Stimulated activated CD8-positive, alpha-beta memory T cell treated with anti-CD3 and anti-CD28 coated beads, Interleukin-2, amount 100 ng/mL, for 48 hours (primary cell): Measurements from ENCODE around the gene NMT1.

Source experiments
- DNase-seq, 2 donors: peaks; one replicate each; pipeline ENCODE4 v3.0.0-alpha.2; 2020; ENCODE audit warnings: low read depth in 2 of 2

NMT1 gene

DNA sequence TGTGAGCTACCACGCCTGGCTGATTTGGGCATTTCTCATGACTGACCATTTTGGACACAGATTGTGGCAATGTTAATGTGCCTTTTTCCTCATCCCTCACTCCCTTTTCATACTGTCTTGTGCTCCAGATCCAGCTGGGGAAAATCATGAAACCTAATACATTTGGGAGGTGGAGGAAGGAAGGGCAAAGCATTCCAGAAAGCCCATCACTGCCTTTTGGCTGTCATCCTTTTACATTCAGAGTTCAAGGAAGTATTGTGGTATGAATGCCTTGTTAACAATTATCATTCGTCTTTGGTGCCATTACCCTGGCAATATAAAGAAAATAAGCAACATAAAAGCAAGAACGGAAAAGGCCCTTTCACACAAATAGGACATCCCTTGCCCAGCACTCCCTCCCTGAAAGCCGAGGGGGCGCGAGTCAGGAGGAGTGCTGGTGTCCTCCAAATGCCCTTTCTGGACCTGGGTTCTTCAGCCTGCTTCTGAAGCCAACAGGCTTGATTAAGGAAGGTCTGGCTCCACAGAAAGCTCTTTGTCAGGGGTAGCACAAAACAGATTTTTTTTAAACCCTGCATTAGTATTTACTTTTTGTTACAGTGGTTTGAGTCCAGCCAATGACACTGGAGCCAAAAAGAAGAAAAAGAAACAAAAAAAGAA, 20.1 kb downstream of the NMT1 start:
- no peak for DNase-seq

DNA sequence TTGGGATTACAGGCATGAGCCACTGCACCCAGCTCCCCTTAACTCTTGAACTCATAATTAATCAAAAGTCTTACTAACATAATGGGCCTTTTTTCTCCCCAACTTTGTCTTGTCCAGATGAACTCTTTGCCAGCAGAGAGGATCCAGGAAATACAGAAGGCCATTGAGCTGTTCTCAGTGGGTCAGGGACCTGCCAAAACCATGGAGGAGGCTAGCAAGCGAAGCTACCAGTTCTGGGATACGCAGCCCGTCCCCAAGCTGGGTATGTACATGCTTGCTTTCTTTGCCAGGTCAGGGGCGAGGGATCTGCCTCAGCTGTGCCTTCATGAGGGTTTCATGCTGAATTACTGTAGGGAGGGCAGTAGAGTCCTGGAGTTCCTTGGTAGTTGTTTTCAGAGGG, 25.3 kb downstream of the NMT1 start:
- DNase-seq: no peak

DNA sequence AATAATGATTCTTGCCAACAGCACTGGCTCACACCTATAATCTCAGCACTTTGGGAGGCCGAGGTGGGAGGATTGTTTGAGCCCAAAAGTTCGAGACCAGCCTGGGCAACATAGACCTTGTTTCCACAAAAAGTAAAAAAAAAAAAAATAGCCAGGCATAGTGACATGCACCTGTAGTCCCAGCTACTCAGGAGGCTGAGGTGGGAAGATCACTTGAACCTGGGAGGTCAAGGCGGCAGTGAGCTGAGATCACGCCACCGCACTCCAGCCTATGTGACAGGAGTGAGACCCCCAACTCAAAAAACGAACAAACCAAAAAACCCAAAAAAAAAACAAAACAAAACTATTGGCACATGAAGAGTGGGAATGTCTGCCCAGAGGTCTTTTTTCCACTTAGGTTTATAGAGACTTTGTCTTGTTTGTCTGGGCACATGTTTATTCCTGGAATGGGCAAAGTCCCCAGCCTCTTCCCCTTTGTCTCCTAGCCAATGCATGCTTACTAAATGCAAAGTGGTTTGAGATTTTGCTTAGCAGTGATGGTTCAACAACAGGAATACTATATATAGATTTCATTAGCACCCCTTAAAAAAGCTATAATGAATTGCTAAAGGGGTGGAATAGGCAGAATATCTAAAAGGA, 25.9 kb downstream of the NMT1 start:
- DNase-seq: no peak

DNA sequence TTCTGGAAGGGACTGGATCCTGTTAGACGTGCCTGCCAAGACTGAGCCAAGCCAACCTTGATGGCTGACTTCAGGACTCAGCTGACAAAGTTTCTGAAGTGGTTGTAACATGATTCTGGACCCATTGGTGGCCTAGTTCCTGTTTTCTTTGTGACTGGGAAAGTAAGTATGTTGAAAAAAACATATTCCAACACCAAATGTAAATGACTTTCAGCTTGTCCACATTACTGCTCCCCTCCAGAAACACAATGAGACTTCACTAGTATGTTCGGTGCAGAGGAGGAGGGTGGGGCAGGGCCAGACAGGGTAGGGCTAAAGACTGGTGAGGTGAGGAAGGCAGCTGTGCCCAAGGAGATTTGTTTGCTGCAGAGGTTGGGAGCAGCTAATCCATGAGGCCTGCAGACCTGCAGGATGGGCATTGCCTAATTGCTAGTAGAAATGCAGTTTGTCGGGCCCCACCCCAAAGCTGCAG, 26.4 kb downstream of the NMT1 start:
- no peak for DNase-seq

DNA sequence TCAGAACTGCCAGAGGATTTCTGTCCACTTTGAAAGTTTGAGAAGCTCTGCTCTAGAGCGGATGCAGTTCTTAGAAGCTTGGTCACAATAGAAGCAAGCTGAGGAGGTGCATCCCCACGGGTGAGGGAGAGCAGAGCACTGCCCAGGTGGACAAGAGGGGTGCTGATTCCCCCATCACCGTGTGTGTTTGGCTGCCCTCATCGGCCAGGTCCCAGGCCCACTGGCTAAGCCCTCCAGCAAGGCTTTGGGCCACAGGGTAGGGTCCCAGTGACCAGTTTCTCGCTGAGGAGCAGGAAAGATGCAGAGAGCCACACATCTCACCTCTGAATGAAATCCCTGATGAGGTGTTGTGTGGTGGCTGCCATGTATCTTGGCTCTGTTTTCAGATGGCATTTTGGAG, 26.9 kb downstream of the NMT1 start:
- DNase-seq: no peak

DNA sequence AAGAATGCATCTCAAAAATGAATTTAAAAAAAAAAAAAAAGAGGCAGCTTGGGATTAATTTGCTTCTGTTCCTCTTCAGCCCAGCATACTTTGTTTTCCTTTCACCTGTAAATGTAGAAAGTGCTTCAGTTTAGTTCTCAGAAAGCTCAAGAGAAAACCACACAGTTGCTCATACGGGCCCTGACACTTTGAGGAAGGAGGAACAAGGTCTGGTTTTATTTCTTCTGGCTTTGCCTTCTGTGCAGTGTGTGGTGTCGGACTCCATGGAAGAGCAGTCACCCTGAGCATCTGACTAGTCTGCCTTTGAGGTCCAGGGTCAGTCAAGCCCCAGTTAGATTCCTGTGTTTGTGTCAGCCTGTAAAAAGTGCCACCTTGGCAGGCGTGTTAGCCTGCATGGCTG, 27.6 kb downstream of the NMT1 start:
- DNase-seq: no peak

DNA sequence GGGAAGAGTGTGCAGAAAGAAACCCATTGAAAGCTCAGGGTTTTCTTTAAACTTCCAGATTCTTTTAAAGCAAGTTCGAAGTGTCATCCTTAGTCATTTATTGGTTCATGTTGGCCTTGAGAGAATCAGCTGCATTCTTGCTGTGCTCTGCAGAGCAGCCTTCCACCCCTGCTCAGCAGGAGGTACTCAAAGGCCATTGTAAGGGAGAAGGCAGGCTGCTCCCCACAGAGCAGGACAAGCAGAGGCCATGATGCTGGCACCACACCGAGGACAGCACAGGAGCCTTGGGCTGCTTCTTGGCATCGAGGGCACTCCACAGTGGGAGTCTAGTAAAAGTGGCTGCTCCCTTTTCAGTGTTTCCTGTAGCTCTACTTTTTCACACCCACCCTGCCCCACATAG, 29.6 kb downstream of the NMT1 start:
- no peak for DNase-seq

DNA sequence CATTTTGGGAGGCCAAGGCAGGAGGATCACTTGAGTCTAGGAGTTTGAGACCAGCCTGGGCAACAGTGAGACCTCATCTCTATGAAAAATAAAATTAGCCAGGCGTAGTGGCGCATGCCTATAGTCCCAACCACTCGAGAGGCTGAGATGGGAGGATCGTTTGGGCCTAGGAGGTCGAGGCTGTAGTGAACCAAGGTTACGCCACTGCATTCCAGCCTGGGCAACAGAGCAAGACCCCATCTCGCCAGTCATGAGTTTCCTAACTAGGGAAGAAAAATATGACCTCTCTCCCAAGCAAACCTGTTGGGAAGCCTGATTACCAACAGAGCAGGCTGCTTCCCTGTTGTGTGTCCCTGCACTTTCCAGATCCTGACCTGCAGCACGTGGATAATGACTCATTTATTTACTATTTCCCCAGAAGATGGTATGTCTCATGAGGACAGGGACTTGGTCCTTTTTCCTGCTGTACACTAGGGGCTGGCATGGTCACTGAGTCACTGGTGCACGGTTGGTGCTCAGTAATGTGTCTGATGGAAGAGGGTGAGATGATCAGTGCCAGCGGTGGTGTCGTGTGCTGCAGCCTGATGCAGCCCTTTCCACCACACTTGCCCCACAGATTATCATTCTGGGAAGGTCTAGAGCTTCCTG, 30.8 kb downstream of the NMT1 start:
- DNase-seq: no peak

DNA sequence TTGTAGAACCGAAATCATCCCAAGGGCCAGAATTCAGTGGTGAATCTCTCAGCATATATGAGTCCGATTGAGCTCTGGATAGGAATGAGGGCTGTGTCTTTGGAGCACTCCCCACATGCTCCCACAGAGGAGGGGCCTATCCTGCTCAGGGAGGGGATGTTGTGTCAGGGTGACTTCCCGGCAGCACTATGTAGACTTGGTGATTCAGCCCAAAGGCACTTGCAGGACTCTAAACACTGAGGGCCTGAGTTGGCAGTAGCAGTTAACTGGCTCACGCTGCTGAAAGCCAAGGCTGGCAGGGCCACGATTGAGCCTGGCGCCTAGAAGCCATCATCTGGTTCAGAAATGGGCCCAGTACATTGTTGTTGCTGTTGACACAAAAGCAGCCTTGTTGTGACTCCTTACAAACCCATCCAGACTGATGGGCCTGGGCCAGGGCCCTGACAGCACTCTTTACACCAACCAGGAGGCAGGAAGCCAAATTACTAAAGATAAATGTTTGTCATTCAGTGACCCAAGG, 31.9 kb downstream of the NMT1 start:
- no peak for DNase-seq

DNA sequence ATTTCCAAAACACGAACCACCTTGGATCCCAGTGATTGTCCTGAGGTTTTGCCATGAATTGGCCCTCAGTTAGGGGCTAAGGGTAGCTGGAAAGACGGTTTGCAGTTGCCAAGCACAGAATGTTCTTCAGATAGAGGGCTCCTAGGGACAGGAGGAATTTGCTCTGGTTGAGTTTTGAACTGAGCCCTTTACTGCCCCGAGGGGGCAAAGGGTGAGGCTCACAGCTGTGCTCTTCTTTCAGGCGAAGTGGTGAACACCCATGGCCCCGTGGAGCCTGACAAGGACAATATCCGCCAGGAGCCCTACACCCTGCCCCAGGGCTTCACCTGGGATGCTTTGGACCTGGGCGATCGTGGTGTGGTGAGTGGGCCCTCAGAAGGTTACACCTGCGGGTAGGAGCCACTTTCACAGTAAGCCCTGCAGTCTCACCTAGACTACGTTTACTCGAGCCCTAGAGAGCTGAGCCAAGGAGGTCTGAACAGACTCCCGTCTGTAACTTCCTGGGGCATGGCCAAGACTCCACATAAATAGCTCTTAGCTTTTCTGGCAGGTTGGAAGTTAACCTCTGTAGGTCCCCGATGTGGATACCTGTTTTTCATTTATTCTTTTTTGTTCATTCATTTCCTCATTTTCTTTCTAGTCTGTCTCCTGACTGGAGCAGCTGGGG, 32.5 kb downstream of the NMT1 start:
- no peak for DNase-seq

DNA sequence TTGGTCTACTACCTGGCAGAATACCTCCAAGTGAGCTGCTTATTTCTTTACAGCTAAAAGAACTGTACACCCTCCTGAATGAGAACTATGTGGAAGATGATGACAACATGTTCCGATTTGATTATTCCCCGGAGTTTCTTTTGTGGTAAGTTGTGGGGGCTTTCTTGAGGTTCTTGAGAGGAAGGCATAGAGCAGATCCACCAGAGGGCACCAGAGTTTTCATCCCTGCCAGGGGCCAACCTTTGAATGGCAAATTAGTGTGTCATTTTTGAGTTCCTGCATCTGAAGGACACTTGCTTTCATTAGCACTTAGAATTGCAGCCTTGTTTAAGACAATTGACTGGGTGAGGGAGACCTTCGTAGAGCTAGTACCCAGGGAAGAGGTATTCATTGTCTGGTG, 35.0 kb downstream of the NMT1 start:
- DNase-seq: no peak

DNA sequence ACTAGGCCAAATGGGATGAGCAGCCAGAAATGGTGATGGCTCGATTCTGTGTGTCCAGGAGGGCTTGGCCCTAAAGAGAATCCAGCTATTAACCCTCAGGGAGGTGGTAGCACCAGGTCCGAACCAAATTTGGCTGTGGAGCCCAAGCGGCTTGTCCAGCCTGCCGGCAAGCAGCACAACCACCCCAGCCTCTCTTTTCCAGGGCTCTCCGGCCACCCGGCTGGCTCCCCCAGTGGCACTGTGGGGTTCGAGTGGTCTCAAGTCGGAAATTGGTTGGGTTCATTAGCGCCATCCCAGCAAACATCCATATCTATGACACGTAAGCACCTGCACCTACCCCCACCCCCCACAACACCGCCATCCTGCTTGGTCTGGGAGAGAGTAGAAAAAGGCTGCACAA, 35.8 kb downstream of the NMT1 start:
- DNase-seq: no peak

DNA sequence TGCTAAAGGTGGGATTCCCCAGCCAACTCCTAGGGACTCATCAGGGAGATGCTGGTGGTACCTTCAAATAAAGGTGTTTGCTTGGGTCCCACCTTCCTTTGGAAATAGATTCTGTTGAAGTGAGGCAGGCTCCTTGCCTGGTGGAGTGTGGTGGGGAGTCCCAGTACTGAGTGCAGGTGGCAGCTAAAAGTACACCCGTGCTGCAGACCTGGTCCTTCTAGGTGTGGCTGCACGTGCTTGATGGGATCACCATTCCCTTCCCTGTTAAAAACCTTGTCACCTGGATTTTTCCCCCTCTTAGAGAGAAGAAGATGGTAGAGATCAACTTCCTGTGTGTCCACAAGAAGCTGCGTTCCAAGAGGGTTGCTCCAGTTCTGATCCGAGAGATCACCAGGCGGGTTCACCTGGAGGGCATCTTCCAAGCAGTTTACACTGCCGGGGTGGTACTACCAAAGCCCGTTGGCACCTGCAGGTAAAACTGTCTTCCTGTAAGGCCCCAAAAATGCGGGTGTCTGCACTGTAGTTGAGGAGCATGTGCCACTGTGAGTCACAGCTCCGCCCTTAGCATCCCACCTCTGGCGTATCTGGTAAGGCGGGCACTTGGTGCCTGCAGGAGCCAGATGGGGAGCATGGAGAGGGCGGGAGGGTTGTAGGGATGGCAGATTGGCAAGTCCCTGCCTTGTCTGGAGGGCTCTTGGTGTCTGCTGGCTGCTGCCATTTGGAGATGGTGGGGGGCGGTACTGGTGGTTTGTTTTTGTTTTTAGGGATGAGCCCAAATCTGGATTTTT, 37.2 kb downstream of the NMT1 start:
- DNase-seq: no peak

DNA sequence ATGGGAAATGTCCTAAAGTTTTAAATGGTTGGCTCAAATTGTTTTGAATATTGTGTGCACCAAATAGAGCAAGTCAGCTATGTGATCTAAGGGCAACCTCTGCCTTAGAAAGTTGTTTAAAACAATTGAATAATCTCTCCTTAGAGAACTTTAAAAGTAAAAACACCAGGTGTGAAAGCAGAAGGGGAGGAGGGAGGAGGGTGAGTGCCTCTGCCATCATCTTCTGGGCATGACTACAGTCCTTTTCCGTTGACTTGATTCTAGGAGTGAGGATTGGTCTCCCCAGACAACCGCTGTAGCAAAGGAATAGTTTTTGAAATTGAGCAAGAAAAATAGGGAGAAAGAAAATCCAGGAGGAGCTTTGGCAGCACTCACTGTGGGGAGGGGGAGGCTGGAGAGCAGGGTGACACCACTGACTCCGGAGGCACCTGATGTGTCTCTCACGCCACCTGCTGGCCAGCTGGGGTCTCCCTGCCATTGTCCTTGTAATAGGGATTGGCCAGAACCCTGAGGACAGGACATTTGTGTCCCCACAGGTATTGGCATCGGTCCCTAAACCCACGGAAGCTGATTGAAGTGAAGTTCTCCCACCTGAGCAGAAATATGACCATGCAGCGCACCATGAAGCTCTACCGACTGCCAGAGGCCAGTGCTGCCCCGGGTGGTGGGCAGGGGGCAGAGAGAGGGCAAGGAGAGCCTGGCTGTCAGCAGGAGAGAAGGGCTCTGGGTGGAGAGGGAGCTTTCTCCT, 37.9 kb downstream of the NMT1 start:
- peak; percentile 61 to 64 for DNase-seq

DNA sequence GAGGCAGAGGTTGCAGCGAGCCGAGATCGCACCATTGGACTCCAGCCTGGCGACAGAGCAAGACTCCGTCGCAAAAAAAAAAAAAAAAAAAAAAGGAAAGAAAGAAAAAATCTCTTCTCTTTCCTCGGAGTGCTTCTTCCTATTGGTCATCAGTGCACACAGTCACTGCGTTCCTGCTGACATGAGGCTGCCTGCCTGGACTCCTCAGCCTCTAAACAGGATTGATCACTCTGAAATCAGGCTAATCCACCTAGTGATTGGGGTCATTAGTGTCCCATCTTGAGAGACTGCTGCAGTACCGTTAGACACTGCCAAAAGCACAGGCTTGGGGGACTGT, 40.4 kb downstream of the NMT1 start:
- no peak for DNase-seq

DNA sequence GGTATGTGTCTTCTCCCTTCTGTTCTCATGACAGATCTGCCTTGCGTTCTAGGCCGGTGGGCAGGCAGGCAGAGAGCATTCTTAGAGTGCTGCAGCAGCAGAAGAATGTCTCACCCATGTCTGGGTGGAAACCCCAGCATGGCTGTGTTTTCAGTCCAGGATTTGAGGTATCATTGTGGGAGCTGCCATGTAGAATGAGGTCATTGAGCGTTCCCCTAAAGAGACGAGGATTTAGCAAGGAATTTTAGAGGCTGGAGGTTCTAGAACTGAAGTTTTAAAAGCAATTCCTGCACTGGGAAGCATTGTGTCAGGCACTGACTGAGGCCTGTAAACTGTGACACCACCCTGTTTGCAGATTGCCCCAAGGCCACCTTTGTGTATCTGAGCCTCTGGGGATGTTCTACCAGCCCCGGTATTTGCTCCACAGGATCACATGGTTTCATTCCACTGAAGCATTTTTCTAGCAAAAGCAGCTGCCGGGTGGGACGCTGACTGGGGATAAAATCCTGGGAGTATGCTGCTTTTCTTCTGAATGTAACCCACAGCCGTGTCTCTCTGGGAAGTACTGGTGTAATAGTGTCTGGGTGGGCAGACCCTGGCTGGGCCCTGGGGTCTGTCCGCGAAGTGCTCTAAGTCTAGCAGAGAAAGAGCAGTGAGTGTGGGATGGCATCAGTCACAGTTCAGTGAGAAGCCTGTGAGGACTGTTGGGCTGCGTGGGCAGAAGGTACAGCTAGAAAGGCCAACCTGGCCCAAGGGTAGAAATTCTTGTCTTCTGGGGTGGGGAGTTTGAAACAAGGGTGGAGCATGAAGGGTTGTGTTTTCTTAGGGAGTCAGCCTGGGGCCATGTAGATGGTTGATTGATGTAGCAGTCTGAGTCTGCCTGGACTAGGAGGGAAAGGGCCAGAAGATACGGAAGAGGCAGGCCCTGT, 41.0 kb downstream of the NMT1 start:
- DNase-seq: no peak

DNA sequence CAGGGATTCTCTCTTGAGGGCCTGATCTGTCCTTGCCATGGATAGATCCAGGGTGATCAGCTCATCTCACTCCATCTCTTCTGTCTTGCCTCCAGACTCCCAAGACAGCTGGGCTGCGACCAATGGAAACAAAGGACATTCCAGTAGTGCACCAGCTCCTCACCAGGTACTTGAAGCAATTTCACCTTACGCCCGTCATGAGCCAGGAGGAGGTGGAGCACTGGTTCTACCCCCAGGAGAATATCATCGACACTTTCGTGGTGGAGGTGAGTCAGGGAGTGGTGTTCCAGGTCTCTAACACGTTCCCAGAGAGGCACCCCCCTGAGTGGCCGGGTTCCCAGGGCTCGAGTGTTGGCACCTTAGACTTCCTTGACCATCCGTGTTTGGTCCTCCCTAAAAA, 41.7 kb downstream of the NMT1 start:
- no peak for DNase-seq

DNA sequence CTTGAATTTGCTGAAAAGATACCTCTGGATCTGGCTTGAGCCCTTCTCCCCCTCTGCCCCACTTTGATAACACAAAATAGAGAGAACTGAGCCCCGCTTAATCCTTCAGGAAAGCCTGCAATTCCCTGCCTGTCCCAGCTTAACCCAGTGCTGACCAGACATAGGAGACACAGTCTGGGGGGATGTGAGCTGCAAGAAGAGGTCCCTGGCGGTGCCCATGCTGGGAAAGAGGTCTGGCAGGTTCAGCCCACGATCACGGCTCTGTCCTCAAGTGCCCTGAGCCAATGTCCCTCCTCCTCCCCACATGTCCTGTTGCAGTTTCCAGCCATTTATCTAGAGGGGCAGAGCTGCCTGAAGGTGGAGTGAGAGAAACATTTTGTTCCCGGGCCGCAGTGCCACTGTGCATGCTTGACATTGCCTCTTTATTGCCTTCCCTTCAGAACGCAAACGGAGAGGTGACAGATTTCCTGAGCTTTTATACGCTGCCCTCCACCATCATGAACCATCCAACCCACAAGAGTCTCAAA, 42.2 kb downstream of the NMT1 start:
- no peak for DNase-seq

DNA sequence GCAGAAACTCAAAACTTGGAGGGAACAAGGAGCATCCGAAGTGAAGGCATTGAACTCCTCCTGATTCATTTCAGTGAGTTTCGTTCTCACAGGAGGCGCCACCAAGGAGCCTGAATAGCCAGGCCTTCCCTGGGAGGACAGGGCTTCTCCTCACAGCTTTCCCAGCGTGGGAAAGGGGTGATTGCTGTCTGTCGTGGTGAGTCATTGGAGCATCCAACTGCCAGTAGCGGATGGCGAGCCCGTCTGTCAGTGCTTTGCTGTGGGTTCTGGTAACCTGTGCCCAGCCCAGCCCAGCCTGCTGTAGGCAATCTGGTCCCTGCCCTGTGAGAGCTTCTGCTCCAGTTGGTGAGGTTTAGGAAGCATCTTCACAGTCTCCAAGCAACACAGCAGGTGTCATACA, 42.9 kb downstream of the NMT1 start:
- DNase-seq: no peak

DNA sequence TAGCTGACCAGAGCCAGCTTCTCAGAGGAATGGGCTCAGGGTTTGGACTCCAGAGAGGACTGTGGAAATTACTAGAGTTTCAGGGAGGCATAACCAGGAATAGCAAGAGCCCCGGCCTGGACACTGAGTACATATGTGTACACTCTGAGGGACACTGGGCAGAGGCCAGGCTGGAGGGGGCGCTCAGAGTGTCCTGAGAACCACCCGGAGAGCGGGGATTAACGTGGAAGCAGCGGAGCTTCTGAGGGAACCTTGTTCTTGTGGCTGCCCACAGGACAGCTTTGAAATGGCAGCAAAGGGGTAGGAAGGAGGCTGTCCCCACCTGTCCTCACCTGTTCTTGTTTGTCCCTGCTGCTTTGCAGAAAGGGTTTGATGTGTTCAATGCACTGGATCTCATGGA, 43.4 kb downstream of the NMT1 start:
- no peak for DNase-seq
